BJ (cell line): Measurements from ENCODE around the gene NPEPL1. TPM values are rescaled to one million over a fixed set of nuclear protein-coding genes. Genes with fewer than 3 reads are reported as not detected.

Source experiments
- CTCF ChIA-PET: fragments of 350-600 bp; formaldehyde crosslinking; extraction: SDS; loops from one replicate; lab custom pipeline; 2021; ENCODE audit warnings: antibody characterized with exemption, inconsistent platforms; lab: Yijun Ruan, JAX
- POLR2A ChIA-PET: fragments of 300-600 bp; sonication (Branson Sonifier 250); formaldehyde crosslinking; extraction: SDS; loops from one replicate; lab custom pipeline; 2021; ENCODE audit warnings: antibody characterized with exemption; lab: Charles Lee
- DNase-seq: peaks from one replicate; pipeline ENCODE4 v3.0.0-alpha.2; 2011; ENCODE audit warnings: low read depth
- H3K27me3 ChIP-seq: 2 replicates; pipeline ENCODE4 v1.6.0; 2011; ENCODE audit warnings: low read length; ENCODE audit not compliant: control insufficient read depth, insufficient read depth
- H3K36me3 ChIP-seq: 2 replicates; pipeline ENCODE4 v1.5.1; 2011; ENCODE audit warnings: low read length; ENCODE audit not compliant: control insufficient read depth, insufficient read depth
- H3K4me3 ChIP-seq: 2 replicates; pipeline ENCODE4 v1.5.1; 2011; ENCODE audit warnings: low read depth, mild to moderate bottlenecking, control low read depth, low read length
- CTCF ChIP-seq: IDR thresholded peaks from 2 replicates; pipeline ENCODE4 v1.5.1; 2011; ENCODE audit warnings: low read depth, mild to moderate bottlenecking, control low read depth, inconsistent platforms, low read length, moderate library complexity; ENCODE audit not compliant: insufficient read depth
- polyA plus RNA-seq: library from polyadenylated mRNA; depleted of rRNA; stranded (reverse); fragments of >200 nt; gene quantifications from 2 replicates; pipeline ENCODE4 v1.2.3, GENCODE V29; 2011

The NPEPL1 gene
- polyA plus RNA-seq, 1 experiment: 8.2 TPM

GRCh38 chr20:58743929-58744534, 51.4 kb downstream of the NPEPL1 start:
- no peaks in the 10 kb centered on the region for H3K36me3 ChIP-seq
- peaks cover 7% of the 10 kb centered on the region for H3K27me3 ChIP-seq
- no peak for TF ChIP-seq CTCF
- ChIA-PET CTCF (no interaction called here), POLR2A (no interaction called here)
- DNase-seq: no peak
- no peak overlapping the region for H3K4me3 ChIP-seq

GRCh38 chr20:58744836-58745235, 52.2 kb downstream of the NPEPL1 start:
- peaks cover 9% of the 10 kb centered on the region for H3K27me3 ChIP-seq
- ChIA-PET CTCF (no interaction called here), POLR2A (no interaction called here)
- TF ChIP-seq CTCF: no peak
- no peak overlapping the region for H3K4me3 ChIP-seq
- no peak for DNase-seq
- no peaks in the 10 kb centered on the region for H3K36me3 ChIP-seq

- CTCF ChIA-PET: no interaction called here
- no peak for DNase-seq
- H3K4me3 ChIP-seq: no peak overlapping the region
- peaks cover 9% of the 10 kb centered on the region for H3K27me3 ChIP-seq
- no peaks in the 10 kb centered on the region for H3K36me3 ChIP-seq
- POLR2A ChIA-PET: no interaction called here
- TF ChIP-seq CTCF: no peak
These were observed 52.8 kb downstream of the NPEPL1 start for GRCh38 chr20:58745391-58745790.

- CTCF ChIA-PET: no interaction called here
- Histone ChIP-seq H3K36me3 (no peaks in the 10 kb centered on the region), H3K4me3 (no peak overlapping the region), H3K27me3 (peaks cover 3% of the 10 kb centered on the region)
- no peak for DNase-seq
- TF ChIP-seq CTCF: no peak
- POLR2A ChIA-PET: no interaction called here
These were observed 54.0 kb downstream of the NPEPL1 start for GRCh38 chr20:58746620-58747019.

- no peak for TF ChIP-seq CTCF
- DNase-seq: no peak
- ChIA-PET POLR2A (no interaction called here), CTCF (no interaction called here)
- no peak overlapping the region for H3K4me3 ChIP-seq
- H3K36me3 ChIP-seq: no peaks in the 10 kb centered on the region
- H3K27me3 ChIP-seq: peaks cover 2% of the 10 kb centered on the region
These were observed 54.6 kb downstream of the NPEPL1 start for GRCh38 chr20:58747211-58747610.
